Stimulated activated CD4-positive, alpha-beta T cell treated with anti-CD3 and anti-CD28 coated beads, Interleukin-15, amount 100 ng/mL, for 1 hour (primary cell): Measurements from ENCODE around the gene S100A14.
A peak's percentile ranks its signal among the peaks of the same experiment; 100 is the strongest.

Experiments
- DNase-seq, 2 donors: peaks; one replicate each; pipeline ENCODE4 v3.0.0-alpha.2; 2020; ENCODE audit warnings: low read depth in 1 of 2, low spot score in 1 of 2

The S100A14 gene

GRCh38 chr1:153639280-153639679, 23.2 kb upstream of the S100A14 start:
- DNase-seq, result no peak

- DNase-seq, result no peak
Measured at GRCh38 chr1:153638261-153638660, 22.1 kb upstream of the S100A14 start.

GRCh38 chr1:153636312-153636711, 20.2 kb upstream of the S100A14 start:
- DNase-seq, result no peak

- no peak for DNase-seq
Measured at GRCh38 chr1:153635872-153636271, 19.7 kb upstream of the S100A14 start.

- peak; percentile 95 for DNase-seq
Measured at GRCh38 chr1:153633754-153634665, 17.9 kb upstream of the S100A14 start, which contains the start of gene CHTOP. Gene CHTOP, plus strand, starts transcription at chr1:153634066. Its CDS starts 2,523 bp downstream, at chr1:153636589.

- no peak for DNase-seq
Measured at GRCh38 chr1:153633161-153633753, 17.1 kb upstream of the S100A14 start.

- DNase-seq, result no peak
Measured at GRCh38 chr1:153631047-153632022, 15.2 kb upstream of the S100A14 start.

GRCh38 chr1:153630384-153630783, 14.3 kb upstream of the S100A14 start:
- no peak for DNase-seq

- no peak for DNase-seq
Measured at GRCh38 chr1:153629971-153630370, 13.8 kb upstream of the S100A14 start.

- no peak for DNase-seq
Measured at GRCh38 chr1:153629343-153629665, 13.2 kb upstream of the S100A14 start.

- no peak for DNase-seq
Measured at GRCh38 chr1:153628638-153629342, 12.7 kb upstream of the S100A14 start.

- DNase-seq, result no peak
Measured at GRCh38 chr1:153627715-153628626, 11.8 kb upstream of the S100A14 start, which contains the start of gene S100A1. Gene S100A1, plus strand, starts transcription at chr1:153628434. Its CDS starts 2,088 bp downstream, at chr1:153630522.

- DNase-seq, result no peak
Measured at GRCh38 chr1:153626904-153627714, 11.0 kb upstream of the S100A14 start, which contains the start of gene S100A13. Gene S100A13, minus strand, starts transcription at chr1:153627505. Its CDS starts 1,033 bp downstream, at chr1:153626472.

GRCh38 chr1:153626477-153626903, 10.4 kb upstream of the S100A14 start:
- DNase-seq, result no peak

- DNase-seq, result no peak
Measured at GRCh38 chr1:153624965-153625611, 9.0 kb upstream of the S100A14 start.

GRCh38 chr1:153623101-153623500, 7.0 kb upstream of the S100A14 start:
- DNase-seq, result no peak

- no peak for DNase-seq
Measured at GRCh38 chr1:153619171-153619570, 3.0 kb upstream of the S100A14 start.

- no peak for DNase-seq
Measured at GRCh38 chr1:153617663-153618062, 1.5 kb upstream of the S100A14 start.
